Uterus (tissue), 4 donors: Measurements from ENCODE around the gene NDUFA12. TPM values are rescaled to one million over a fixed set of nuclear protein-coding genes. Genes with fewer than 3 reads are reported as not detected.

ENCODE experiments used
- DNase-seq, 2 donors: peaks; one replicate each; pipeline ENCODE4 v3.0.0-alpha.2; 2019 to 2020
- H3K27ac ChIP-seq, 2 donors: fragments of 200-600 bp; sonication (generic); 1 replicate in 1 of 2; 2 replicates in 1 of 2; pipeline ENCODE4 v1.5.1; 2016 to 2018
- H3K27me3 ChIP-seq, 2 donors: fragments of 200-600 bp; sonication (generic); one replicate each; pipeline ENCODE4 v1.5.1; 2018 to 2019; ENCODE audit warnings: control low read depth in 1 of 2
- H3K36me3 ChIP-seq, 2 donors: fragments of 200-600 bp; sonication (generic); one replicate each; pipeline ENCODE4 v1.5.1; 2019; ENCODE audit warnings: control low read depth in 1 of 2
- H3K4me1 ChIP-seq, 2 donors: fragments of 200-600 bp; sonication (generic); one replicate each; pipeline ENCODE4 v1.5.1; 2018 to 2019; ENCODE audit warnings: control low read depth in 1 of 2
- H3K4me3 ChIP-seq, 2 donors: fragments of 200-600 bp; sonication (generic); 1 replicate in 1 of 2; 2 replicates in 1 of 2; pipeline ENCODE4 v1.5.1; 2018 to 2019; ENCODE audit warnings: mild to moderate bottlenecking in 1 of 2
- H3K9me3 ChIP-seq, 2 donors: fragments of 200-600 bp; sonication (generic); one replicate each; pipeline ENCODE4 v1.5.1; 2019; ENCODE audit warnings: control low read depth in 1 of 2
- CTCF ChIP-seq, 4 experiments: fragments of 200-600 bp in 2 of 4; fragments of 450-650 bp in 2 of 4; sonication (generic) in 2 of 4; IDR thresholded peaks; one replicate each; pipeline ENCODE4 v1.5.1; 2016 to 2019; ENCODE audit warnings: antibody characterized with exemption in 4 of 4, mild to moderate bottlenecking in 2 of 4, moderate library complexity in 1 of 4
- POLR2A ChIP-seq, 2 donors: fragments of 450-650 bp; IDR thresholded peaks; one replicate each; pipeline ENCODE4 v1.6.1; 2016; ENCODE audit warnings: antibody characterized with exemption in 2 of 2, mild to moderate bottlenecking in 1 of 2, moderate library complexity in 1 of 2
- intact Hi-C: fragments of 100-400 bp; cut with DNase I; formaldehyde crosslinking; loops from one replicate; pipeline ENCODE4 v1.15.1; 2023; ENCODE audit warnings: low total_unique reads
- total RNA-seq, 4 donors: library from RNA; depleted of rRNA in 3 of 4; stranded (reverse); fragments of >200 nt in 3 of 4; gene quantifications; one replicate each; pipeline versions ENCODE4 v1.1.0 to v1.2.4, GENCODE V29; 2014 to 2023
- donor health status: DM: yes; HTN: yes; CAD: no.

NDUFA12 gene
- total RNA-seq, 4 donors from 2014 or later = 21.5 to 133 (median 66.0) TPM

- H3K36me3 ChIP-seq = no peaks in the 10 kb centered on the region
- no peak for DNase-seq
- H3K9me3 ChIP-seq = no peaks in the 10 kb centered on the region
- intact Hi-C loops = no loop called here
- TF ChIP-seq CTCF (IDR thresholded peaks at IDR 0.05) (no peak), POLR2A (IDR thresholded peaks at IDR 0.05) (no peak)
- no peak overlapping the region for H3K27ac ChIP-seq
- H3K4me1 ChIP-seq = no peaks in the 10 kb centered on the region
- no peak overlapping the region for H3K4me3 ChIP-seq
- H3K27me3 ChIP-seq = no peaks in the 10 kb centered on the region
Observed at GRCh38 chr12:94930772-94931171, 72.7 kb downstream of the NDUFA12 start.

GRCh38 chr12:94930216-94930654, 73.3 kb downstream of the NDUFA12 start:
- intact Hi-C loops = no loop called here
- no peak for TF ChIP-seq CTCF (IDR thresholded peaks at IDR 0.05)
- no peak for TF ChIP-seq POLR2A (IDR thresholded peaks at IDR 0.05)
- DNase-seq = no peak
- no peaks in the 10 kb centered on the region for H3K4me1 ChIP-seq
- H3K4me3 ChIP-seq = no peak overlapping the region
- no peaks in the 10 kb centered on the region for H3K9me3 ChIP-seq
- H3K36me3 ChIP-seq = no peaks in the 10 kb centered on the region
- H3K27ac ChIP-seq = no peak overlapping the region
- H3K27me3 ChIP-seq = no peaks in the 10 kb centered on the region

GRCh38 chr12:94929780-94930179, 73.7 kb downstream of the NDUFA12 start:
- TF ChIP-seq CTCF (IDR thresholded peaks at IDR 0.05) (no peak), POLR2A (IDR thresholded peaks at IDR 0.05) (no peak)
- Histone ChIP-seq H3K27me3 (no peaks in the 10 kb centered on the region), H3K9me3 (no peaks in the 10 kb centered on the region), H3K4me3 (no peak overlapping the region), H3K27ac (no peak overlapping the region), H3K36me3 (no peaks in the 10 kb centered on the region), H3K4me1 (no peaks in the 10 kb centered on the region)
- intact Hi-C loops = no loop called here
- no peak for DNase-seq

GRCh38 chr12:94925729-94926128, 77.8 kb downstream of the NDUFA12 start:
- H3K36me3 ChIP-seq = no peaks in the 10 kb centered on the region
- H3K9me3 ChIP-seq = no peaks in the 10 kb centered on the region
- TF ChIP-seq CTCF (IDR thresholded peaks at IDR 0.05) (no peak), POLR2A (IDR thresholded peaks at IDR 0.05) (no peak)
- H3K4me3 ChIP-seq = no peak overlapping the region
- intact Hi-C loops = no loop called here
- no peak overlapping the region for H3K27ac ChIP-seq
- no peak for DNase-seq
- no peaks in the 10 kb centered on the region for H3K4me1 ChIP-seq
- no peaks in the 10 kb centered on the region for H3K27me3 ChIP-seq

- no peak for TF ChIP-seq CTCF (IDR thresholded peaks at IDR 0.05)
- no peak for TF ChIP-seq POLR2A (IDR thresholded peaks at IDR 0.05)
- H3K9me3 ChIP-seq = no peaks in the 10 kb centered on the region
- intact Hi-C loops = no loop called here
Observed at GRCh38 chr12:94925206-94925605, 78.3 kb downstream of the NDUFA12 start.

More at GRCh38 chr12:94925206-94925605, 78.3 kb downstream of the NDUFA12 start:
- Histone ChIP-seq H3K36me3 (no peaks in the 10 kb centered on the region), H3K27me3 (no peaks in the 10 kb centered on the region), H3K27ac (no peak overlapping the region), H3K4me3 (no peak overlapping the region), H3K4me1 (no peaks in the 10 kb centered on the region)
- no peak for DNase-seq
